HuH-7 (cell line): ENCODE results near the gene CALCOCO1.

ENCODE experiments used
- DNase-seq: peaks from one replicate; pipeline ENCODE4 v3.0.0; 2011; ENCODE audit warnings: low spot score

CALCOCO1 gene

GRCh38 chr12:53659571-53659981 lies 67.7 kb downstream of the CALCOCO1 start:
- DNase-seq, result no peak

GRCh38 chr12:53659011-53659551 lies 68.2 kb downstream of the CALCOCO1 start:
- peak; percentile 70 for DNase-seq
